Adrenal gland (tissue), 5 donors: ENCODE results near the gene ASB6.

Experiments
- CTCF ChIP-seq, 6 experiments: fragments of 450-650 bp in 4 of 6; fragments of 200-600 bp in 2 of 6; sonication (generic) in 1 of 6; IDR thresholded peaks; 1 replicate in 5 of 6; 2 replicates in 1 of 6; pipeline versions ENCODE4 v1.5.1 to v1.8.0; 2016 to 2021; ENCODE audit warnings: antibody characterized with exemption in 6 of 6, mild to moderate bottlenecking in 2 of 6, moderate library complexity in 1 of 6
- POLR2A ChIP-seq, 2 donors: fragments of 450-650 bp; IDR thresholded peaks; one replicate each; pipeline ENCODE4 v1.6.1; 2017; ENCODE audit warnings: antibody characterized with exemption in 2 of 2, mild to moderate bottlenecking in 2 of 2, moderate library complexity in 1 of 2
- donor health status: DM: no; HTN: no; CAD: no.

GRCh38 chr9:129643706-129644105, 1.8 kb upstream of the ASB6 start:
- TF ChIP-seq POLR2A (IDR thresholded peaks at IDR 0.05) (no peak), CTCF (IDR thresholded peaks at IDR 0.05) (no peak)
